T1000 (cell line): ENCODE measurements around the gene RDH13.

Experiments
- DNase-seq: peaks from one replicate; lab custom pipeline; 2025; ENCODE audit warnings: mixed read lengths; lab: John Stamatoyannopoulos, UW

RDH13 gene

GRCh38 chr19:55091955-55092354 lies 29.0 kb upstream of the RDH13 start:
- DNase-seq = no peak

- no peak for DNase-seq
Observed at GRCh38 chr19:55091126-55091910, 28.4 kb upstream of the RDH13 start.

DNA sequence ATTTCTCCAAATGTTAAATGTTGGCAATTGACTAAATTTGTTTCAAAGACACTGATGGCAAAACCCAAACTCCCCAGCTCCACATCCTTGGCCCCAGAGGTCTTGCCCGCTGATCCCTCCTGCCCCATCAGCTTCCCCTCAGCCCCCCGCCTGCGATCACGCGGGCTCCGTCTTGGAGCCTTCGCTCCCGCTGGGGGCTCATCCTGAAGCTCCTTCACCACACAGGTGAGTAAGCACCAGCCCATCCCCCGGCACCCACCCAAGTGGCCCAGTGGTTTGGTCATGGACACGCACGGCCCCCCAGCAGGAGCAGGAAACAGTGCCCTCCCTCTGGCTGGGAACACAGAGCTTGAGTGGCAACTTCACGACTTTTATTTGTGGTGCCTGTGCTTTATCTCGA lies 27.6 kb upstream of the RDH13 start:
- no peak for DNase-seq

- DNase-seq = no peak
Observed at GRCh38 chr19:55089342-55089944, 26.5 kb upstream of the RDH13 start.

DNA sequence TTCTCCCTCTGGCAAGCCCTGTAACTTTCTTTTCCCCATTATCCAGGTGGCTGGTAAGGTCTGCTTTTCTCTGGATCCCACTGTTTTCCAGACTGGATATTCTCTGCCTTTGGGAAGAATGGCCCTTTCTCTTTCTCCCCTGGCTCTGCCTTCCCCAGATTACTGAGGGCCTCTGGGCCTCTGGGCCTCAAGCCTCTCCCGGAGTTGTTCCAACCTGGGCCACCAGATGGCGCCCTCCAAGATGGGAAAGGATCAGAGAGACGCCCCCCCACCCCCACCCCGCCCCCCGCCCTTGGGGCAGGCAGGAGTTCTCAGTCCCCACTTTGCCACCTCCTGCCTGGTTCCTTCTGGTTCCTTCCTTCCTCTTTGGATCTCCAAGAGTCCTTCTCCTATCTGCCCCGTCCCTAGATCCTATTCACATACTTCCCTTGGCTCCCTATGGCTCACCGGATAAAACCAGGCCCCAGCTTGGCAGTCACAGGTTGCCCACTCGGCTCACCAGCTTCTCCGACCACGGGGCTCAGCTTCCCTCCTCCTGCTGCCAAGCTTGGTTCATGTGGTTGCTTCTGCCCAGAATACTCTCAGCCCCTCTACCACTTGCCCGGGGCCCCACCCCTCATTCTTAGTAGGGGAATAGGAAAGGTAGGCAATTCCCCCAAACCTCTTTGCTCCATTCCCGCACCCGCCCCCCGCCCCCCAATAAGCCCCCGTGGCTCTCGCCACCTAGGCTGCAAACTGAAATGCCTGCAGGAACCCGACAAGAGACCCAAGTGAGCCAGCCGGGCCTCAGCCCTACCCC lies 25.8 kb upstream of the RDH13 start:
- DNase-seq = peak; percentile 66

DNA sequence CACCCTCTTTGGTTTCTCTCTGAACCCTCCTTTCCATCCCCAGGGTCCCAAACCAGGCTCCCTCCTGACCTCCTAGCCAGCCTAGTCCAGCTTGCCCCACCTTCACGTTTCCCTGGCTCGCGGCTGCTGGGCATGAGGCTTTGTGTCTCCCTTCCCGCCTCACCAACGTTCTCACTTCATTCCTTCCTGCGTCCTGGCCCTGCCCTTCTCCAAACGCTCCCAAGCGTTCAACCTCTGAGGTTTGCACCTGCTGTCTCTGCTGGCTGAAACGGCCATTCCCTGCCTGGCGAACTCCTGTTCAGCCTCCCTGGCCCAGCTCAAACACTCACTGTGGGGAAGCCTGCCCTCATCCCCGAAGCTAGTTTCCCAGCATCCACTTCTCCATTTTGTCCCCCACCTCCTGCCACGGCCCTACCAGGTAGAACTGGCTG lies 25.1 kb upstream of the RDH13 start:
- no peak for DNase-seq

DNA sequence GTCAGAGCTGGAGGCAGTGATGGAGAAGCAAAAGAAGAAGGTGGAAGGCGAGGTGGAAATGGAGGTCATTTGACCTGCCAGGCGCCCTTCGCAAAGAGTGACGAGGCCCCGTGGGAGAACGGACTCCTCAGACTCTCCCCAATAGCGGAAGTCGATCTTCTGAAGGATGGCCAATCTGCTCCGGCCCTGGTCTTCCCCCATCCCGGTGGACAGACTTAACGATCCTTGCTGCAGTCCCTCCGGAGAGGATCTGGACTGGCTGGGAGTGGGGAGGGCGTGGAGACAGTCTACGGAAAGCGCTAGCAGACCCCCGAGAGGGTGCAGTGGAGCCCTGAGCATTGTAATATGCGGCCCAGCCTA lies 24.6 kb upstream of the RDH13 start:
- DNase-seq = no peak

GRCh38 chr19:55086730-55087541 lies 24.0 kb upstream of the RDH13 start:
- peak; percentile 90 for DNase-seq

- no peak for DNase-seq
Observed at GRCh38 chr19:55085923-55086715, 23.2 kb upstream of the RDH13 start.

GRCh38 chr19:55084416-55084815 lies 21.5 kb upstream of the RDH13 start:
- DNase-seq = no peak

GRCh38 chr19:55083004-55083850 lies 20.3 kb upstream of the RDH13 start:
- no peak for DNase-seq

- peak; percentile 81 for DNase-seq
Observed at GRCh38 chr19:55082020-55082851, 19.3 kb upstream of the RDH13 start.

- DNase-seq = no peak
Observed at GRCh38 chr19:55081770-55082019, 18.7 kb upstream of the RDH13 start.

DNA sequence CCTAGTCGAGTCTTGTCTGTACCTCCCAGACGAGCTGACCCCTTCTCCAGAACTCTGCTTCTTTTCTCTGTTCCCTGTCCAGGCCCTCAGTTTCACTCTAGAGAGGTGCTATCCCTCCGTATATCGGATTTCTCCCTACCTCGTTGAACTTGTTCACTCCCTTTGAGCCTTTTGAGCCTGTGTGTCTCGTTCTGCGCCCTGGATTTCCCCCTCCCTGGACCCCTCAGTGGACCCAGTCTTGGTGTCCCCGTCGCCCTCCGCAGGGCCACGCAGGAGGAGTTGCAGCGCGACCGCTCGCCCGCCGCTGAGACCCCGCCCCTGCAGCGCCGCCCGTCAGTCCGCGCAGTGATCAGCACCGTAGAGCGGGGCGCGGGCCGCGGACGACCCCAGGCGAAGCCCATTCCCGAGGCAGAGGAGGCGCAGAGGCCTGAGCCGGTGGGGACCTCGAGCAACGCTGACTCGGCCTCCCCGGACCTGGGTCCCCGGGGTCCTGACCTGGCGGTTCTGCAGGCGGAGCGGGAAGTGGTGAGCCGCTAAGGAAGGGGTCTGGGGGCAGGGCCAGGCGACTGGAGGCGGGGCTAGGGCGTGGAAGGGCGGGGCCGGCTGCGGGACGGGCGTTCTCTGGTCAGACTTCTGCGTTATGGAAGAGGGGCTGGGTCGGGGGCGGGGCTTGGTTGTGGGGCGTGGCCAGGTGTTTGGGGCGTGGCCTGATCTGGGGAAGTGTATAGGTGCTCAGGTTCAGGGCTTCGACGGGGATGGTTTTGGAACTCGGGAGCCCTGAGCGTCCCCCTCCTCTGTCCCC lies 18.2 kb upstream of the RDH13 start:
- peak; percentile 83 for DNase-seq

DNA sequence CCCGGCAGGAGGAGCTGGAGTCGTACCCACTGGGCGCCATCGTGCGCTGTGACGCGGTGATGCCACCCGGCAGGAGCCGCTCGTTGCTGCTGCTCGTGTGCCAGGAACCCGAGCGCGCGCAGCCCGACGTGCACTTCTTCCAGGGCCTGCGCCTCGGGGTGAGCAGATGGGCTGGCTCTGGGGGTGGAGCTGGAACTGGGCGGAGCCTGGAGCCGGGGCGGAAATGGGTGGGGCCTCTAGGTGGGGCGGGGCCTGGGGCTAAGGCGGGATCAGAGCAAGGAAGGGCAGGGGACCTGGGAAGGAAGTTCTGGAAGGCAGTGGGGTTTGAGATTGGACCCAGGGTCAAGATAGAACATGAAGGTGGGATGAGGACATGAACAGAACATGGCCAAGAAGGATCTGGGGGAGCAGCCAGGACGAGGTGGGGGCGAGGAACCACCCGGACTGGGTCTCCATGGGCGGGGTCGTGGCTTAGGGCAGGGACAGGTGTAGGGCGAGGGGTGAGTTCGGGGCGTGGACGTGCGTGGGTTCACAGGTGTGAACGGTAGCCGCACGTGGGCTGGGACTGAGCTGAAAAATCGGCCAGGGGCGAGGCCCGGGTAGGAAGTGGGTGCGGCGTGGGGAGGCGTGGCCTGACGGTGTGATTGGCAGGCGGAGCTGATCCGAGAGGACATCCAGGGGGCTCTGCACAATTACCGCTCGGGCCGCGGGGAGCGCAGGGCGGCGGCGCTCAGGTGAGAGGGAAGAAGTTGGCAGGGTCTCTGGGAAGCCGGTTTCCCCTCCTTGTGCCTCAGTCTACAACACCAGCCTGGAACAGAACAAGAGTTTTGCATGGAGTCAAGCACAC lies 17.4 kb upstream of the RDH13 start:
- peak; percentile 78 for DNase-seq

DNA sequence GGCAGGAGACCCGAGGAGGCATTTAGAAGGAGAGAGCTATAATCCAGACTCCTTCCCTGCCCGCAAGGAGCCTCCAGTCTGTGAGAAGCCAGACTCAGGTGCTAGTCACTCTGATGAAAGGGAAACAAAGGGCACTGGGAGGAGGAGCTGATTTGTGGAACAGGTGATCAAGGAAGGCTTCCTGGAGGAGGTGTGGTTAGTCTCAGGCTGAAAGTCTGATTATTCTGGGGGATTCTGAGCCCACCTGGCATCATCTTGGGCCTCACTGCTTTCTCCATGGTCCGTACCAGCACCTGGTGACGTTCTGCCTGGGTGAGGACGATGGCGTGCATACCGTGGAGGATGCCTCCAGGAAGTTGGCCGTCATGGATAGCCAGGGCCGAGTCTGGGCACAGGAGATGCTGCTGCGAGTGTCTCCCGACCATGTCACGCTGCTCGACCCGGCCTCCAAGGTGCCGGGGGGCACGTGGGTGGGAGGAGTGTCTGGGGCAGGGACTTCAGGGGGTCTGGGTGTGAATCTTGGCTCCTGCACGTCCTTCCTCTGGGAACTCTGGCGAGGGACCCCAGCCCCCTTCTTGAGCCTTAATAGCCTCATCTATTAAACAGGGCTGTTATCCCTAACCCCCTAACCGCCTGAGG lies 16.6 kb upstream of the RDH13 start:
- no peak for DNase-seq

DNA sequence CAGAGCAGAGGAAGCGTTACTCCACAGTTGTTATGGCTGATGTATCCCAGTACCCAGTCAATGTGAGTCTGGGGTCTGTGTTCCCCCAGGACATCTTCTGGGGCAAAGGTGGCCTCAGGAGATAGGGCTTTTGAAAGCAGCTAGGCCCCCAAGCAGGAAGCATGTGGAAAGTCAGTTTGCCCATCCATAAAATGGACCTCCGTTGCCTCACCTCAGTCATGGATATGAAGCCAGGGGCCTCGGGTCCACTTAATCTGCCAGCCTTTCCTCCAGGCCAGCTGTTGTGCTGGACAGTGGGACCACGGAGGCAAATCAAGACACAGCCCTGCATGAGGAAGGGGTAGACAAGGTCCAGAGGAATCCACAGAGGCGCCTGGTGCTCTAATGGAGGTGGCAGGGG lies 16.0 kb upstream of the RDH13 start:
- DNase-seq = no peak
